HK-2 (cell line): ENCODE results near the gene CACNA1C.
"Not testable (repeated sequence)": the region's sequence is repeated elsewhere in the genome, so short reads cannot be mapped to it uniquely, and the experiment has no call there.

Experiments
- DNase-seq: peaks from one replicate; pipeline ENCODE4 v3.0.0-alpha.2; 2018; ENCODE audit not compliant: unreplicated experiment

Gene CACNA1C

DNA sequence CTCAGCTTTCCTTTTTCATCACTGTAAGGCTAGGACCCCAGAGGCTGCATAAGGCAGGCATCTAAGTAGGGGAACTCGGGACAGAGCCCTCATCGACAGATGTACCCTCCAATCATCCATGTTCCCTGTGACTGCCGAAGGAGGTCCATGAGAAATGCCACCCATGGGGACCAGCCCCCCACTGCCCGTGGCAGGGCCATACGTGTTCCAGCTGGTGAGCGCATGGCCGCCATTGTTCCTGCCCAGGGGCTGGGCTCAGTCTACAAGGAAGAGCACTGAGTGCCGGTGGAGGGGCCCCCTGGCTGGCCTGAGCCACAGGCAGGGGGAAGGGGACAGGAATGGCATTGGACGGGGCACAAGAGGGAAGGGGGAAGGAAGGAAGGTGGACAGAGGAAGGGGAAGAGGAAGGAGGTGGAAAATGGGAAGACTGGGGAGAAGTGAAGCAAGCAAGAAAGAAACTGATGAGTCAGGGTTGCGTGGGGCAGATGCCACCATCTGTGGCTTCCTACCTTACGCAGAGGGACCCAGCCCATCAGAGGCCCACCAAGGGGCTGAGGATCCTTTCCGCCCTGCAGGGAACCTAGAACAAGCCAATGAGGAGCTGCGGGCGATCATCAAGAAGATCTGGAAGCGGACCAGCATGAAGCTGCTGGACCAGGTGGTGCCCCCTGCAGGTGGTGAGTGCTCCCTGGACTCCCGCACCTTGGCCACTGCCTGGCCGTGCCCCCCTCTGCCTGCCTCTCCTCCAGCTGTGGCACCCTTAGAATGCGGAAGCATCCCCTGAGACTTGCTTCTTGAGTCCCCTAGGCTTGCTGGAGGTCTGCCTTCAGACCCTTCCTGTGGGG lies 621.4 kb downstream of the CACNA1C start:
- no peak for DNase-seq

DNA sequence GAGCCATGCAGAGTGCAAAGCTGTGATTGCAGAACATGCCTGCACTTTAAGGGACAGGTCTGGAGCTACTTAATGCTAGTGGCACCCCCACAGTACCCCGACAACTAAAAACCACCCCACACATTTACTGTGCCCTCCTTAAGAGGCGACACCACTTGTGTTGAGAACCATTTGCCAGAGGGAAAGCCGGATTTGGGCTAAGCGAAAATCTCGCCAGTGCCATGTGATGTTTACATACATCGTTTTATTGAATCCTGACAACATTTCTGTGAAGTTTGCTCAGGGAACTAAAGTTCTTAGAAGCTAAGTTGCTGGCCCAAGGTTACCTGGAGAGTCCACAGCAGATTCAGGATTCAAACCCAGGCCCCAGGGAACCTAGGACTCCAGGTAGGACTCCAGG lies 623.0 kb downstream of the CACNA1C start:
- no peak for DNase-seq

DNA sequence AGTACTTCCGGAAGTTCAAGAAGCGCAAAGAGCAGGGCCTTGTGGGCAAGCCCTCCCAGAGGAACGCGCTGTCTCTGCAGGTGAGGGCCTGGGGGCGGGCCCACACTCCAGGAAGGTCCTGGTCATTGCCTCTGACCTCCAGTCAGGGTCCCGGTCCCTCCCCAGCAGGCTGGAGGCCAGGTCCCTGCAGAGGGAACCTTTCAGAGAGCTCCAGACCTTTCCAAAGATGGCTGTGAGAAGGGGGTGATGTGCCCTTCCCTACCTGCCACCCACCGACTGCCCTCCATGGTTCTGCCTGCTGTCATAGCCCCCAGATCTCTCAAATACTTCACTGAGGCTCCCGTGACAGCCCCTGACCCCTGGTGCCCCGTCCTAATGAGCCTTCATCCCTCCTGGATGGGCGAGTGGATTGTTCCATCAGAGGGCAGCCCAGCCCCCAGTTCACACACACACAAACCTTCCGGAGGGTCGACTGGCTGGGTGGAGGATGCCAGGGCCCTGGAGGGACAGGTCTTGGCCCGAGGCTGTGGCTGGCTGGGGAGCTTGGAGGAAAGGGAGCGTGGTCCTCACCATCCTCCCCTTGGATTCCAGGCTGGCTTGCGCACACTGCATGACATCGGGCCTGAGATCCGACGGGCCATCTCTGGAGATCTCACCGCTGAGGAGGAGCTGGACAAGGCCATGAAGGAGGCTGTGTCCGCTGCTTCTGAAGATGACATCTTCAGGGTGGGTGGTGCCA lies 624.5 kb downstream of the CACNA1C start:
- no peak for DNase-seq

DNA sequence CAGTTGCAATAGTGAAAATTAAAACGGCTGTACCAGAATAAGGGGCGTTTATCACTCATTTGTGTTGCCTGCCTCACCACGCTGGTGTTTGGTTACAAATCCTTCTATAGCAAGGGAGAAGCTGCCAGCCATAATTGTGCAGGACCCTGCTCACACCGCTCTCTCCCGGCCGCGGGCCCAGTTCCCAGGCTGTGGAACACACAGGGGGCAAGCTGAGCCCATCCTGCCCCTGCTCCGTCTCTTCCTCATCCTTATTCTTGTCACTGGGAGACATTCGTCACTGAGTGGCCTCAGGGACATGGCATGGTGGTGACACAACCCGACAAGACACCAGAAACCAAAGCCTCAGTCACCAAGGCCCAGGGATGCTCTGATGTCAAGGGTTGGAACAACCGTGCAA lies 625.6 kb downstream of the CACNA1C start:
- no peak for DNase-seq

DNA sequence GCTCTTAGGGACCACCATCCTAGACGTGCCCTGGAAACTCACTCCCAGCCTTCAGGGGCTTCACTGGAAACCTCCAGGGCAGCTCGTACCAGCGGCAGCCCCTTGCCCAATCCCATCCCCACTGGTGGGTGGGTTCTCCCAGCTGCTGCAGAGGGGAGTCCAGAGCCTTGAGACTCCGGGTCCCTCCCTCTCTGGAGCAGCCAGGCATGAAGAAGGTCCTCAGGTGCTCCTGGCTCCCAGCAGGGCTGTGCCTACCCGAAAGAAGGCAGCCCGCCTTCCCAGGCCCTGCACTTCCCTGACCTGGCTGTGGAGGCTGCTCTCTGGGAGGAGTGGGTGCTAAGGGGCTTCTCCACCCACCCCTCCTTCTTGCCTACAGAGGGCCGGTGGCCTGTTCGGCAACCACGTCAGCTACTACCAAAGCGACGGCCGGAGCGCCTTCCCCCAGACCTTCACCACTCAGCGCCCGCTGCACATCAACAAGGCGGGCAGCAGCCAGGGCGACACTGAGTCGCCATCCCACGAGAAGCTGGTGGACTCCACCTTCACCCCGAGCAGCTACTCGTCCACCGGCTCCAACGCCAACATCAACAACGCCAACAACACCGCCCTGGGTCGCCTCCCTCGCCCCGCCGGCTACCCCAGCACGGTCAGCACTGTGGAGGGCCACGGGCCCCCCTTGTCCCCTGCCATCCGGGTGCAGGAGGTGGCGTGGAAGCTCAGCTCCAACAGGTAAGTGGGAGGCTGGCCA lies 626.5 kb downstream of the CACNA1C start:
- no peak for DNase-seq

DNA sequence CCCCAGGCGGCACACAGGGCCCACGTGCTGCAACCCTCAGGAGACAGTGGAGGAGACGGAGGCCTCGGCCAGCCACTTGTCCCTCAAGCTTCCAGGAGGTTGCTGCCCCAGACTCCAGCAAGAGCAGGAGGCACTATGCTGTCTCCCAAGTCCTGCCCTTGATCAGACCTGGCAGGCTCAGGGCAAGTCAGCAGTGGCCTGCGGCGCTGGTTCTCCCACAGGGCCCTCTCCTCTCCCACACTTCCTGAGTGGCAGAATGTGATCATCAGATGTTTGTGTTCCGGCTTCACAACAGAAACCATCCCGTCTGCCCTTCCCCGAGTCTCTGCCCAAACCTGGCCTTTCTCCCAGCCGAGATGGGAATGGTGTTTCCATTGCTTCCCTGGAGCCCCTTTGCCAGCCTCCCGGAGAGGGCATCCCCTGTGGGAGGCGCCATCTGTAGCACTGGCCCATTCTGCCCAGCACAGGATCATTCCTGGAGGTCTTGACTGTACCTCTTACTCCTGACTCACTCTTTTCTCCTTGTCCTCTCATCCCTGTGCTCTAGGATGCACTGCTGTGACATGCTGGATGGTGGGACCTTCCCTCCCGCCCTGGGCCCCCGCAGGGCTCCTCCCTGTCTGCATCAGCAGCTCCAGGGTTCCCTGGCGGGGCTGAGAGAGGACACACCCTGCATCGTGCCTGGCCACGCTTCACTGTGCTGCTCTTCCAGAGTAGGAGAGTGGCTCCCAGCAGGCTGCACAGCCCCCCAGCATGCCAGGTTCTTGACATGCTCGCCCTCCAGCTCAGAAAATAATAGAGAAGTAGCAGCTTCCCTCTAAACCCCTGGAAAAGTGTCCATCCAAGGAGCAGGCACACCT lies 627.3 kb downstream of the CACNA1C start:
- no peak for DNase-seq

DNA sequence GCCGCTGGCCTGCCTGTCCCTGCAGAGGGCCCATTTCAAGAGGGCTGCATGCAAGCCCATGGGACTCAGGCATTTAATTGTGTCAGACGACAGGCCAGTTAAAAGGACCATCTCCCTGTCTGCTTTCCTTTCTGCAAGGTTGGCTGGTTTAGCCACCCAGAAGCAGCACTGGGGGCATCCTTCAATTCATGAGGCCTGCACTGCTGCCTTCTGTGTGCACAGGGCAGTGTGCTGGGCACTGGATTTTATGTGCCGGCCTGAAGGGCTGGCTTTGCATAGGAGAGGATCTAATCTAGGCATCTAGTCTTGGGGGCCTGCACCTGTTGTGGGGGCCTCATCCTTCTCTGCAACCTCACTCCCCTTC lies 627.9 kb downstream of the CACNA1C start:
- DNase-seq: no peak

DNA sequence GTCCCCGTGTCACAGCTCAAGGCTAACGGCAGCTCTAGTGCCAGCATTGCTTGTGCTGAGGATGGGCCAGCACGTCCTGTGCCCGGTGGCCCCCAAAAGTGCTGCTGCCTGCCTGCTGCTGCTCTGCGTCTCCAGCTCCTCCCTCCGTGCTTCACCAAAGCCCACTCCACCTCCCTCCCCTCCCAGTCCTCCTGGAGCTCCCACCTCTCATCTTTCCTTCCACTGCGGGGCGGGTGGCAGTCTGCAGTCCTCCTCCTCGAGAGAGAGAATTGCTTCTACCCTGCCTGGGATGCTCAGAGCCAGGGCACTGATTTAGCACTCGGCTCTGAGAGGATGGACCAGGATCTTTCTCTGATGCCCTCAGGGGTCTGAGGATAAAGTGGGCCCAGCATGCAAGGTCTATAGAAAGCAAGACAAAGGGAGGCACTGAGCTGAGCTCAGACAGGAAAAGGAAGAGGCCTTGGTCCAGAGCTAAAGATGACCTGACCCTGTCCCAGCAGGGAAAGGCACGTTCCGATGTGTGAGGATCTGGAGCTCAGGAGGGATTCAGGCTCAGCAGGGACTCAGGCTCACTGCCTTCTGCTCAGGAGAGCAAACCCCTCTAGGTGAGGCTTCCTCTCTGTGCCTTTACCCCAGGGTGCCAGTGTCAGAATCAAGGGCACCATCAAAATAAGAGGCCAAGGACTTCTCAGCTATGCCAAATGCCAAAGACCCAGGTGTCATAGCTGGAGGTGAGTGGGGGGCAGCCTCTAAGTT lies 628.8 kb downstream of the CACNA1C start:
- no peak for DNase-seq

DNA sequence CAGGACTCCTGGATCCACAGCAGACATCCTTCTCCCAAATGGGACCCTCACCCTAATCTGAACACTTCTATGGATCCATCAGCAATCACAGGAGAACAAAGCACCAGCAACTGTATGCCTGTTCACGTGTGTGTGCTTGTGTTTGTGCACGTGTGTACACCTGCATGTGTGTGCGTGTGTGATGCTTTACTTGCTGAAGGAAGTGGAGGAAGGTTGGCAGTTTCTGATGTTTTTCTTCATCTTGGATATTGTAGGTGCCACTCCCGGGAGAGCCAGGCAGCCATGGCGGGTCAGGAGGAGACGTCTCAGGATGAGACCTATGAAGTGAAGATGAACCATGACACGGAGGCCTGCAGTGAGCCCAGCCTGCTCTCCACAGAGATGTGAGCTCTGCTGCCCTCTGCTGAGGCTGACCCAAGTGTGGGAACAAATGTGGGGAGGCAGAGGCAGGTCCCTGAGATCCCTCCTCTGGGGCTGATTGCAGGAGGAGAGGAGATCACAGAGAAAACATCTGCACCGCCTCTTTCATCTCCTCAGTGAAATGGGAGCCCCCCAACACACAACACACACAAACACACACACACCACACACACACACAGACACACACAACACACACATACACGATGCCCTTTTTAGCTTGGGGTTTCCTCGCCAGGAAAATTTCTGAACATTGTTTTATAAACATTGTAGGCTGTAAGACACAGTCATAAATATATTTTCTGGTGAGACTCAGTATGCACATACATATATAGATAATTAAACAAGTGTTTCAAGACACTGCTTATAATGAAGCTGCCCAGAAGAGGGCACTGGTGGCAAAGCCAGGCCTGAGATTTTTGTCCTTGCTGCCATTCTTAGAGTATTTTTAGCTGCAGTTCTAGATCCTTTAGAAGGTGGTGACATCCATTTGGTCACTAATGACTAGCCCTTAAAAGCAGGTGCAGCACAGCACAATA lies 629.8 kb downstream of the CACNA1C start:
- DNase-seq: no peak

DNA sequence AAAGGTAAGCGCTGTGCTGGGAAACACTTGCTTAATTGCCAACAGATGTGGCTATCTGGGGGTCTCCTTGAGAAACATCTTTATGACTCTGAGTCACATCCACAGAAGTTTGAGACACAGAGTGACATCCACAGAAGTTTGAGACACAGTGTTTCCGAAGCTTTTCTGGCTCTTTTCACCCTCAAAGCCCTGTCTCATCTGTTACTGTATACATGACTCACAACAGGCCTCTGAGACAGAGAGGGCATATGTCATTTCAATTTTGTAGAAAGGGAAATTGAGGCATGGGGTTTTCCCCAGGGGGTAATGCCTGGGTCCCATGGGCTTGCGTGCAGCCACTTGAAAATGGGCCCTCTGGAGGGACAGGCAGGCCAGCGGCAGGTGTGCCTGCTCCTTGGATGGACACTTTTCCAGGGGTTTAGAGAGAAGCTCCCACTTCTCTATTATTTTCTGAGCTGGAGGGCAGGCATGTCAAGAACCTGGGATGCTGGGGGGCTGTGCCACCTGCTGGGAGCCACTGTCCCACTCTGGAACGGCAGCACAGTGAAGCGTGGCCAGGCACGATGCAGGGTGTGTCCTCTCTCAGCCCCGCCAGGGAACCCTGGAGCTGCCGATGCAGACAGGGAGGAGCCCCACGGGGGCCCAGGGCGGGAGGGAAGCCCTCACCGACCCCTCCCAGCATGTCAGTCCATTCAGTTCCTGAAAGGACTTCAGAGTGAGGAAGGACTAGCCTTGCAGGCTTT lies 630.7 kb downstream of the CACNA1C start:
- DNase-seq: no peak

DNA sequence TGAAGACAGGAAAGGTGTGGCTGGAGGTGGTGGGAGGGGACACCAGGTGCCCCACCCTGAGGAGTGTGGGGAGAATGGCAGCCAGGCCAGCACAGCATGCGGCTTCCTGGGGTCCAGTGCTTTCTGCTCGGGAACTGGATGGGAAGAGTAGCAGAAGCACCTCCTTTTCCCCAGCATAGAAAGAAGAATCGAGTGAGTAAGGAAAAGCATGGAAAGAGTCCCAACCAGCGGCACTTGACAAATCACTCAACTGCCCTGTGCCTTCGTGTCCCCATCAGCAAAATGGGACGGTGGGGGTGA lies 631.2 kb downstream of the CACNA1C start:
- DNase-seq: not testable (repeated sequence)

DNA sequence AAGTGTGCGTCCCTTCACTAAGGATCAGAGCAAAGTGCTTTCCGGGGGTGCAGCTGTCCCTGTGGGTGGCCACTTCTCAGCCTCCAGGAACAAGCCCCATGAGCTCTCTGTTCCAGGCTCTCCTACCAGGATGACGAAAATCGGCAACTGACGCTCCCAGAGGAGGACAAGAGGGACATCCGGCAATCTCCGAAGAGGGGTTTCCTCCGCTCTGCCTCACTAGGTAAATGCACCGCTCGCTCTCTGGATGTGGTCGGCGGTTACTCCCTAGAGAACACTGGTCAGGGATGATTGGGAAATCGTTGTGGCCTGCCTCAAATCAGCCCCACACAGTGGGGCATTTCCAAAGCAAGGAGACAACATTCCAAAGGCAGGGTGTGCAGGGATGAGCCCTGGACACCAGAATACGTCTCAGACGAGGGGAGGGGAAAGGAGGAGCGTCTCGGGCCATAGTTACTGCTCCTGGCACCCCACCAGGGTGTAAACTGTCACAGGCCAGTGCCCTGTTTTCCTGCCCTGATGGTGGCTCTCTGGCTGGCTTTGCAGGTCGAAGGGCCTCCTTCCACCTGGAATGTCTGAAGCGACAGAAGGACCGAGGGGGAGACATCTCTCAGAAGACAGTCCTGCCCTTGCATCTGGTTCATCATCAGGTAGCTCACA lies 633.0 kb downstream of the CACNA1C start:
- DNase-seq: not testable (repeated sequence)

DNA sequence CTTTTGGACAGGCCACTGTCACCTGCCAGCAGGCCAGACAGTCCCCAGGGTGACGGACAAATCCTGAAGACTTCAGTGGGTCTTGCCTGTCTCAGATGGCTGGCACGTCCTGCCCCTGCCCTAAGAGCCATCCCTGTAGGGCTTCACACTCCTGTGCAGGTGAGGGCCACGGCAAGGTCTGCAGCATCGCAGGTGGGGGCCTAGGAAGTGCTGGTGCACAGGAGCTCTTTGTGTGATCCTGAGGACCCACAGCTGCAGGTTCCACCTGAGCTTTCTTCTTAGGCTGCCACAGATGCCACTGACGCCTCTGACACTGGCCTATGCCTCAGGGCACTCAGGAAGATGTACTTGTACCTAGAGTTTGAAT lies 633.5 kb downstream of the CACNA1C start:
- no peak for DNase-seq

DNA sequence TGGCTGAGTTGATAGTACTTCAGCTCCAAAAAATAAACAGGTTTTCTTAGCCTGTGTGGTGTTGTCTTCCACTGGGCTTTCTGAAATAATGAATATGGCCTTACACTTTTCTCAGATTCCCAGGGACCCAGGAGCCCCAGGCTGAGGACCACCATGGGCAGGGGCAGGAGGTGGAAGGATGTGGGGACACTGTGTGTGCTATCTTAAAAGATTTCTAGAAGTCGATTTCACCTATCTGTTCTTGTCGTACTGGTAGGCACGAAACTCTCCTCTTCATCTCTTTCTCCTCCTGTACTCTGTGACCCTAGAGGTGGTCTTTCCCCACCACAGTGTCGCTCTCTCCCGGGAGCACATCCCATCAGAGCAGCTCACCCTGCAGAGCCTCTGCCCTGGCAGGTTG lies 634.3 kb downstream of the CACNA1C start:
- DNase-seq: no peak

DNA sequence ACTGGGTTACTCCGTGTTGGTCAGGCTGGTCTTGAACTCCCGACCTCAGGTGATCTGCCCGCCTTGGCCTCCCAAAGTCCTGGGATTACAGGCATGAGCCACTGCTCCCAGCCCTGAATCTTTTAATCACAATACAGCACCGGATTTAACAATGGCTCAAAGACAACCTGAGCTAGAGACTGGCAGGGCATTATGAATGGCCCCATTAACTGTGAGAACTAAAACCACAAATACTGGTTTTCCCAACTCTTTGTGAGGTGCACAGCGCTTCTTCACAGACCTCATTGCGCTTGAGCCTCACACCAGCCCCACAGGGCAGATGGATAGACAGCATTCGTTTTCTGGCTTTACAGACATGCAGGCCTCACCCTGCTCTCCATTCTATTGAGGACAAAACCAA lies 634.9 kb downstream of the CACNA1C start:
- no peak for DNase-seq

DNA sequence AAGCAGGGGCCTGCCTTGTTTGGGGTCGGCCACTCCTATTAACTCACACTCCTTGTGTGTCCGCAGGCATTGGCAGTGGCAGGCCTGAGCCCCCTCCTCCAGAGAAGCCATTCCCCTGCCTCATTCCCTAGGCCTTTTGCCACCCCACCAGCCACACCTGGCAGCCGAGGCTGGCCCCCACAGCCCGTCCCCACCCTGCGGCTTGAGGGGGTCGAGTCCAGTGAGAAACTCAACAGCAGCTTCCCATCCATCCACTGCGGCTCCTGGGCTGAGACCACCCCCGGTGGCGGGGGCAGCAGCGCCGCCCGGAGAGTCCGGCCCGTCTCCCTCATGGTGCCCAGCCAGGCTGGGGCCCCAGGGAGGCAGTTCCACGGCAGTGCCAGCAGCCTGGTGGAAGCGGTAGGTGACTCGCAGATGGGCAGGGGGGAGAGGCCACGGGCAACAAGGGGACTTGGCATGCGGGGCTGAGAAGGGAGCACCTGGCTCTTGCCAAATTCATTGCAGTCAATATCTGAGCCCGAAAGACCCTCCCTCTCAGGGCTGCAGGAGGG lies 635.7 kb downstream of the CACNA1C start:
- DNase-seq: no peak

DNA sequence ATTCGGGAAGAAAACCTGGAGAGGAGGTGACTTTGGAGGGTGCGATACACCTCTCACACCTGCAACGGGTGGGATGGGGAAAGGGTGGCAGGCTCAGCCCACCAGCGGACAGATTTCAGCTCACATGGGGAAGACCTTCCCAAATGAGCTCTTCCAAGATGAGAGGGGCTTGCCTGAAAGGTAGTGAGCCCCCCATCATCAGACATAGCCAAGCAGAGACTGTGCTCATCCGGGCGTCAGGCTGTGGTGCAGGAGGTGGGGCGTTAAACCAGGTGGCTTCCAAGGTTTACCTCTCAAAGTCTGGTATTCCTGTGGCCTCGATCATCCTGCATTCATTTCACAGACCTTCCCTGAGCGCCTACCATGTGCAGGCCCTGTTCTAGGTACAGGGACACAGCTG lies 636.6 kb downstream of the CACNA1C start:
- DNase-seq: no peak

DNA sequence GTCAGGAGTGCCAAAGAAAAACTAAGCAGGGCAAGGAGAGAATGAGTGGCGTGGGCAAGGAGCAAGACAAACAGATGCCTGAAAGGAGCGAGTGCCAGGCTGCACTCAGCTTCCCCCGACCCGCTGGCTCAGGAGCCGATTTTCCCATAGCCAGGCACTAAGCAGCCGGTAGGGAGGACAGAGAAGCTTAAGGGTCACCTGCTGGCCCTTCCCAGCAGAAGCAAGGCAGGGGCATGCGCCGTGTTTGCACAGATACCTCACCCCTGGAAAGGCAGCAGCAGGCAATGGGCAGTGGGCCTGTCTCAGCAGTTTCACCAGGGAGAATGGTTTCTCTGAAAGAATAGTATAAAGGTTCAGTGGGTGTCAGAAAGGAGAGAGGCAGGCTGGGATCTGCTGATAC lies 637.1 kb downstream of the CACNA1C start:
- no peak for DNase-seq
